NCI-H1694 treated with DMSO at 0.1 percent for 48 hours (cell line): ENCODE results near the gene CLEC7A.

Source experiments
- DNase-seq: peaks from one replicate; lab custom pipeline; 2025; lab: John Stamatoyannopoulos, UW

Gene CLEC7A

GRCh38 chr12:10130042-10130441, at the start of gene CLEC7A:
TSS of gene CLEC7A (minus strand) at chr12:10130199. CDS start at chr12:10130082, 117 bp downstream.
- no peak for DNase-seq

GRCh38 chr12:10179776-10180181, 49.8 kb upstream of the CLEC7A start:
- no peak for DNase-seq

- DNase-seq: no peak
Observed at GRCh38 chr12:10178821-10179220, 48.8 kb upstream of the CLEC7A start, which contains the start of gene TMEM52B. TSS of gene TMEM52B (plus strand) at chr12:10179032. CDS start at chr12:10179575, 543 bp downstream.

- no peak for DNase-seq
Observed at GRCh38 chr12:10175846-10176636, 46.0 kb upstream of the CLEC7A start.

- DNase-seq: no peak
Observed at GRCh38 chr12:10174986-10175614, 45.1 kb upstream of the CLEC7A start.

- no peak for DNase-seq
Observed at GRCh38 chr12:10171973-10172728, 42.2 kb upstream of the CLEC7A start, which contains the start of gene OLR1. TSS of gene OLR1 (minus strand) at chr12:10172132. CDS start at chr12:10172077, 55 bp downstream.

- DNase-seq: no peak
Observed at GRCh38 chr12:10170216-10170615, 40.2 kb upstream of the CLEC7A start.

GRCh38 chr12:10169104-10169503, 39.1 kb upstream of the CLEC7A start:
- DNase-seq: no peak

GRCh38 chr12:10167599-10167998, 37.6 kb upstream of the CLEC7A start:
- no peak for DNase-seq

GRCh38 chr12:10165421-10165820, 35.4 kb upstream of the CLEC7A start:
- DNase-seq: no peak

- no peak for DNase-seq
Observed at GRCh38 chr12:10163084-10163483, 33.1 kb upstream of the CLEC7A start.

- no peak for DNase-seq
Observed at GRCh38 chr12:10160617-10161385, 30.8 kb upstream of the CLEC7A start.

GRCh38 chr12:10159280-10159679, 29.3 kb upstream of the CLEC7A start:
- no peak for DNase-seq

- DNase-seq: no peak
Observed at GRCh38 chr12:10158406-10158805, 28.4 kb upstream of the CLEC7A start.

- DNase-seq: no peak
Observed at GRCh38 chr12:10155966-10156365, 26.0 kb upstream of the CLEC7A start.

- DNase-seq: no peak
Observed at GRCh38 chr12:10154145-10154496, 24.1 kb upstream of the CLEC7A start.

GRCh38 chr12:10153271-10154144, 23.5 kb upstream of the CLEC7A start:
- DNase-seq: no peak

GRCh38 chr12:10151621-10152020, 21.6 kb upstream of the CLEC7A start:
- no peak for DNase-seq

GRCh38 chr12:10147714-10148403, 17.9 kb upstream of the CLEC7A start:
- no peak for DNase-seq

- DNase-seq: no peak
Observed at GRCh38 chr12:10142976-10143589, 13.1 kb upstream of the CLEC7A start.
